EL (cell line): Measurements from ENCODE around the gene NLRP7.
"Not testable (repeated sequence)": the region's sequence is repeated elsewhere in the genome, so short reads cannot be mapped to it uniquely, and the experiment has no call there.

Source experiments
- DNase-seq: peaks from one replicate; pipeline ENCODE4 v3.0.0-alpha.2; 2016

The NLRP7 gene

DNA sequence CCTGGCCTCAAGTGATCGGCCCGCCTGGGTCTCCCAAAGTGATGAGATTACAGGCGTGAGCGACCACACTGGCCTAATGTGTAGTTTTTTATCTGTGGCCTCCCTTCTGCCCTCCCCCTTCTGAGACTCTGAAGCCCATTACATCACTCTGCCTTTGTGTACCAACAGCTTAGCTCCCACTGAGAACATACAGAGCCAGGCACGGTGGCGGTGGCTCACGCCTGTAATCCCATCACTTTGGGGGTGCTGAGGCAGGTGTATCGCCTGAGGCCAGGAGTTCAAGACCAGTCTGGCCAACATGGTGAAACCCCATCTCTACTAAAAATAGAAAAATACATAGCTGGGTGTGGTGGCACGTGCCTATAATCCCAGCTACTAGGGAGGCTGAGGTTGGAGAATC lies 28.8 kb downstream of the NLRP7 start:
- DNase-seq = no peak

DNA sequence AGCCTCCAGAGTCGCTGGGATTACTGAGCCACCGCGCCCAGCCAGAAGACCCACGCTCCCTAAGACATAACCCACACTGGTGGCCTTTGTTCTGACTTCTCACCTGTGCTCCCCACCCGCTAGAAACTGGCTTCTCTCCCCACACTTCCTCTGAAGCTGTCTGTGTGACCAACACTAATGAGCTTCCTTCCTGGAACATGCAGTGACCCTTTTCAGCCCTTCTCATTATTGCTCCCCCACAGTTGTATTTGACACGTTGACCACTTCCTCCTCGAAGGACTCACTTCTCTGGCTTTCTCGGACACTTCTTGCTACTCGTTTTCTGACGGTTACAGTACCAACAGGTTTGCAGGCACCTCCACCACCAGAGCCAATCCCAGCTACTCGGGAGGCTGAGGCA lies 30.5 kb downstream of the NLRP7 start:
- no peak for DNase-seq

DNA sequence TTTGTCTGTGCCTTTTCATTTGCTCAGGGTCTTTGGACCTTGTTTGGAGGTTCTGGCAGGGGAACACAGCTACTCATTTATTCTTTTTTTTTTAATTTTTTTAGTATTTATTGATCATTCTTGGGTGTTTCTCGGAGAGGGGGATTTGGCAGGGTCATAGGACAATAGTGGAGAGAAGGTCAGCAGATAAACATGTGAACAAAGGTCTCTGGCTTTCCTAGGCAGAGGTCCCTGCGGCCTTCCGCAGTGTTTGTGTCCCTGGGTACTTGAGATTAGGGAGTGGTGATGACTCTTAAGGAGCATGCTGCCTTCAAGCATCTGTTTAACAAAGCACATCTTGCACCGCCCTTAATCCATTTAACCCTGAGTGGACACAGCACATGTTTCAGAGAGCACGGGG lies 39.4 kb downstream of the NLRP7 start:
- not testable (repeated sequence) for DNase-seq

DNA sequence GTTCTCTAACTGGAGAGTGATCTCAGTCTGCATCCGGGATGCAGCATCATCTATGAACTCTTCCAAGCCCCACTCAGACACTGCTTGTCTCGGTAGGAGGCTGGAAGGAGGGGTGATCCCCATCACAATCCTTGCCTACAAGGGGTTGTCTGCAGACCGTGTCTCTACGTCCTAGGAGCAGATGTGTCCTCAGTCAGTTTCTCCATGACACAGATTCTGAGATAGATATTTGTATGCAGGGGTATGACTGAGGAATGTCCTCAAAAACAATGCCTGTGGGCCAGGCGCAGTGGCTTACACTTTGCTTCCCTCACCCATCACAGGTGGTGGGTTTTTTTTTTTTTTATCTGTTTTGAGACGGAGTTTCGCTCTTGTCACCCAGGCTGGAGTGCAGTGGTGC lies 40.5 kb downstream of the NLRP7 start:
- DNase-seq = no peak

DNA sequence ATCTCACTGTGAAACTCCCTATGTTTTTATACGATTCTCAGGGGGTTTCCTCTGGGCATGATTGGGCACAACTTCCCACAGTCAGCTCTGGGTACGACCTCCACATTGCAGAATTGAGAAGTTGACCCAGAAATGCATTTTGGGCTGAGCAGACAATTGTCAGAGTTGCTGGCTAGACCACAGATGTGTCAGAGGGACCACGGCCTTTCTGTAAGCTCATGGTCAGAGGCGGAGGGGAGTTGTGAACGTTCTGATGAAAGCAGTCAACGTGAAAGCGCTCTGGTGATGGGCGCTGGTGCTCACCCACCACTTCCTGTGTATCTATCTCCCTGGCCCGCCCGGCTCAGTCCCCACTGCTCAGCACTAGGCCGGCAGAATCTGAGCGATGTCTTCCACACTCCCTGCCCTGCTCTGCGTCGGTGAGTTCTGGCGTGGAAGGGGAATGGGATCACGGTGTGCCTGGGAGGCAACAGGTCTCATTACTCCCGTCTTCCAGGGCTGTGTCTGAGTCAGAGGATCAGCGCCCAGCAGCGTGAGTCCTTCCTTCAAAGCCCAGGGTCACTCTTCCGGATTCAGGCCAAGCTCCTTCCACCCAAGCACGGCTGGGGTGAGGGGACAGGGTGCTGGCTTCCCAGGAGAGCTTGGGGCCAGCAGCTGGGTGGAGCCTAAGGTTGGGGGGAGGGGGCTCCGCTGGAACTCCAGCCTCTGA lies 41.4 kb downstream of the NLRP7 start, which contains the start of gene NCR1:
Gene NCR1, plus strand, starts transcription at position 346 of the 709 bp plus-strand sequence. Its CDS starts 40 bp downstream, at position 386.
- DNase-seq = no peak

DNA sequence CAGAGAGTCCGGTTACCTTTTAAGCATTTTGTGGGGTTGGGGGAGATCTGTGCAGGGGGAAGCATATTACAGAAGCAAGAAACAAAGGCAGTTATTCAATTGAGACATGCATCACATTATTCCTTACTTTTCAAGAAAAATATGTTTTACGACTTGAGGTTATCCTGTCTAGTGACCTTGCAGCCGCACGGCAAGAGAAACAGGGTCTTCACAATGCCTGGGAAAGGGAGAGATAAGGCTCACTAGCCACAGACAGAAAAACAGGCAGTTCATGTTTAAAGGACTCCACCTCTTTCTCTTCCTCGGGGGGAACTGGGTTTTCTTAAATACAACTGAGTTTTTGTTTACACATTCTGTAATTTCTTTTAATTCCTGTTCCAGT lies 41.9 kb downstream of the NLRP7 start:
- no peak for DNase-seq

DNA sequence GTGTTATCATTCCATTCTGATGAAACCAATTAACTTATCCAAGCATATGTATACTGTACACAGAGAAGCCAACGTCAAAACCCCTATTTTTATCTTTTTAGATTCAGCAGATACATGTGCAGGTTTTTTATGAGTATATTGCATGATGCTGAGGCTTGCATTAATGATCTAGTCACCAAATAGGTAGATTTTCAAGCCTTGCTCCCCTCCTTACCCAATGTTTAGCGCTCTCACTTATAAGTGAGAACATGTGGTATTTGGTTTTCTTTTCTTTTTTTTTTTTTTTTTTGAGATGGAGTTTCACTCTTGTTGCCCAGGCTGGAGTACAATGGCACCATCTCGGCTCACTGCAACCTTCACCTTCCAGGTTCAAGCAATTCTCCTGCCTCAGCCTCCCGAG lies 43.1 kb downstream of the NLRP7 start:
- DNase-seq = not testable (repeated sequence)

DNA sequence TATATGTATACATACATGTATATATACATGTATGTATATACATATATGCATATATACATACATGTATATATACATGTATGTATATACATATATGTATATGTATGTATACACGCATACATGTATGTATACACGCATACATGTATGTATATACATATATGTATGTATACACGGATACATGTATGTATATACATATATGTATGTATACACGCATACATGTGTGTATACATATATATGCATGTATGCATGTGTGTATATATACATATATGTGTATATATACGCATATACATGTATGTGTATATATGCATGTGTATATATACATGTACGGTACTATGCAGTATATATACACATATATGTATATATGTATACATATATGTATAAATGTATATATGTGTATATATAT lies 44.0 kb downstream of the NLRP7 start:
- no peak for DNase-seq

DNA sequence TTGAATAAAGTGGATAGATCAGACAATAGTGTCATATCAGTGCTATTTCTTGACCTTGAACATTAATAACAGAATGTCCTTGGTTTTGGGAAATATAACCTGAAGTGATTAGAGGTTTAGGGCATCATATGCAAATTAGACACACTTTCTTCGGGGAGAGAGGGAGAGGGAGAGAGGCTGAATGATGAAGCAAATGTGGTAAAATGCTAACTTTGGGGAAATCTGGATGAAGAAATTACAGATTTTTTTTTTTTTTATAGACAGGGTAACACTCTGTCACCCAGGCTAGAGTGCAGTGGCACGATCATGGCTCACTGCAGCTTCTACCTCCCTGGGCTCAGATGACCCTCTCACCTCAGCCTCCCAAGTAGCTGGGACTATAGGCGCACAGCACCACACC lies 45.3 kb downstream of the NLRP7 start:
- no peak for DNase-seq

DNA sequence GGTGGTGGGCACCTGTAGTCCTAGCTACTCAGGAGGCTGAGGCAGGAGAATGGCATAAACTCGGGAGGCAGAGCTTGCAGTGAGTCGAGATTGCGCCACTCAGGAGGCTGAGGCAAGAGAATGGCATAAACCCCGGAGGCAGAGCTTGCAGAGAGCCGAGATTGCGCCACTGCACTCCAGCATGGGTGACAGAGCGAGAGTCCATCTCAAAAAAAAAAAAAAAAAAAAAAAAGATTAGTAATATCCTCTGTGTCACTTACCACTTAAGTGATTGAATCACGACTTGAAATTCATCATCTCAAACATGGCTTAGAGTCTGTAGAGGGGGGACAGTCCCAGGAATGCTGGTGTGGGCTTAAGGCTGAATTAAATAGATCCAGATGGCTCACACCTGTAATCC lies 46.2 kb downstream of the NLRP7 start:
- DNase-seq = not testable (repeated sequence)

DNA sequence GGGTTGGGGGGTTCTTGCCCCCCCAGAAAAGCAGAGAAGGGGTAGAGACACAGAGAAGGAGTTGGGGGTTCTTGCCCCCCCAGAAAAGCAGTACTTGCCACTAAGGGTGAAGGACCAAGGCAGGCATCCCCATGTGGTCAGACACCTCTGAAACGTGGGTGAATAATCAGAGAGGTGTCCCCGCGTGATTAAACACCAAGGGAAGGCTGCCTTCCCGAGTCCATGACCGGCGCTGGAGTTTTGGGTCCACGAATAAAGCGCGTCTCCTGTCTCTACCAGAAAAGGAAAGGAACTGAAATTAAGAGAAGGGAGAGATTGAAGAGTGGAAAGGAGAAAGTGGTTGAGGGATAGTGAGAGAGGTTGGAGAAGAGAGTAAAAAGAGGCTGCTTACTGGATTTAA lies 47.7 kb downstream of the NLRP7 start:
- DNase-seq = not testable (repeated sequence)

DNA sequence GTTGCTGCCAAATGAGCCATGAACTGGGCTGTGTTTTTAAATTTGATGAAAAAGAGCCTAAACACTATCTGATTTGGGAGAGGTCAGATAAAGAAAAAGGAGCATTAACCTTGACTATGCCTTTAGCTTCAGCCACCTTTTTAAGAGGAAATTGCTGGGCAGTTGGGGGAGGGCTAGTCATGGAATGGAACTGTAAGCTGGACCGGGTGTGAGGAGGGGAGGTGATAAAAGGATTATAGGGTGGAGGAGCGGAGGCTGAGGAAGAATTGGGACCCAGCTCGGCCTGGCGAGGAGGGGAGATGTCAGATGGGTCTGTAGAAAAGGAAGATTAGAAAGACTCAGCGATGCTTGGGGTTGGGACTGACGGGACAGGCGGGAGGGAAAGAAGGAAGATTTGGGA lies 48.6 kb downstream of the NLRP7 start:
- DNase-seq = not testable (repeated sequence)

DNA sequence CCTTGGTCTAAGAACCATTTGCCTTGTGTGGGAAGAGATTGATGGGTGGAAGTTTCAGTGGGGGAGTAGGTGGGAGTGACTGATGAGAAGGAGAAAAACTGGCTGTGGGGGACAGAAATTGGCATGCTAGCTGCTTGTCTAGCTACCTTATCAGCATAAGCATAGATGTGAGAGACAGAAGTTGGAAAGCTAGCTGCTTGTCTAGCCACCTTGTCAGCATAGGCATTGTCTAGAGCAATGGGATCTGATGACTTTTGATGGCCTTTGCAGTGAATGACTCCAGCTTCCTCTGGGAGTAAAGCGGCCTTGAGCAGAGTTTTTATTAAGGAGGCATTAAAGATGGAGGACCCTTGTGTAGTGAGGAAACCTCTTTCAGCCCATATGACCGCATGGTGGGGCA lies 51.3 kb downstream of the NLRP7 start:
- no peak for DNase-seq

DNA sequence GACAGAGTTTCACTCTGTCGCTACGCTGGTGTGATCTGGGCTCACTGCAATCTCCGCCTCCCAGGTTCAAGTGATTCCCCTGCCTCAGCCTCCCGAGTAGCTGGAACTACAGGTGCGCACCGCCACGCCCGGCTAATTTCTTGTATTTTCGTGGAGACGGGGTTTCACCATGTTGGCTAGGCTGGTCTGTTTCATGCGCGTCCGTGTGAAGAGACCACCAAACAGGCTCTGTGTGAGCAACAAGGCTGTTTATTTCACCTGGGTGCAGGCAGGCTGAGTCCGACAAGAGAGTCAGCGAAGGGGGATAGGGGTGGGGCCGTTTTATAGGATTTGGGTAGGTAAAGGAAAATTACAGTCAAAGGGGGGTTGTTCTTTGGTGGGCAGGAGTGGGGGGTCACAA lies 53.2 kb downstream of the NLRP7 start:
- DNase-seq = not testable (repeated sequence)

DNA sequence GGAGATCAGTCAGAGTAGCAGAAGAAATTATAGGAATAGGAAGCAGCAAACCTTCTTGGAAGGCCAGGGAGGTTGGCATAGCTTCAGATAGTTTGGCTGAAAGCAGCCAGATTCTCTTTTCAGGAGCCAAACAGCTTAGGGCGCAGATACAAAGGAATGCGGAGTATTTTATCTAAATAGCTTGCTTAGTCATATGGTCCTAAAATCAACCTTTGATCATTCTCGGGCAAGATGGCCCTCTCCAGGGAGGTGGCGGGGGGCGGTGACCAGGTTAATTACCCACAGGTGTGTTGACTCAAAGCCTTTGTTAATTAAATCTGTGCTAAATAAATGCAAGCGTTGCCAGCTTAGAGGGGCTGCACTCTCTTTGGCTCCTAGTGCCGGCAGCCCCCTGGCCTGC lies 53.9 kb downstream of the NLRP7 start:
- DNase-seq = no peak

DNA sequence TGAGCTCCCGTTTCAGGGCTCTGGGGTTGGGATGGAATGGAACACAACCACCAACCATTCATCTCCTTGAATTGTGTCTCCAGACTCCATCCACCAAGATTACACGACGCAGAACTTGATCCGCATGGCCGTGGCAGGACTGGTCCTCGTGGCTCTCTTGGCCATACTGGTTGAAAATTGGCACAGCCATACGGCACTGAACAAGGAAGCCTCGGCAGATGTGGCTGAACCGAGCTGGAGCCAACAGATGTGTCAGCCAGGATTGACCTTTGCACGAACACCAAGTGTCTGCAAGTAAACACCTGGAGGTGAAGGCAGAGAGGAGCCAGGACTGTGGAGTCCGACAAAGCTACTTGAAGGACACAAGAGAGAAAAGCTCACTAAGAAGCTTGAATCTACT lies 57.8 kb downstream of the NLRP7 start:
- DNase-seq = no peak

DNA sequence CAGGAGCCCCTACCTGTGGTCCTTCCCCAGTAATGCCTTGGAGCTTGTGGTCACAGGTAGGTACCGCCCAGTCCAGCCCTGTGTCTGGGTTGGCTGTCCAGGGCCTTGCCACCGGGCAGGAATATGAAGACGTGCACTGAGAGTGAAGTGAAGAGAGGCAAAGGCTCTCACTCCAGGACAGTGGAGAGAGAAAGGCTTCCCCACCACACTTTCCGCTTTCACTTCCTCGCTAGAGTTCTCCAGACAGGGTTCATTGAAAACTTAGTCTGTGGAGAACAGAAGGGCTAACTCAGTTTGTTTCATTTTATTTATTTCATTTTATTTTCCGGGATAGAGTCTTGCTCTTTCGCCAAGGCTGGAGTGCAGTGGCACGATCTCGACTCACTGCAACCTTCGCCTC lies 59.1 kb downstream of the NLRP7 start:
- no peak for DNase-seq

DNA sequence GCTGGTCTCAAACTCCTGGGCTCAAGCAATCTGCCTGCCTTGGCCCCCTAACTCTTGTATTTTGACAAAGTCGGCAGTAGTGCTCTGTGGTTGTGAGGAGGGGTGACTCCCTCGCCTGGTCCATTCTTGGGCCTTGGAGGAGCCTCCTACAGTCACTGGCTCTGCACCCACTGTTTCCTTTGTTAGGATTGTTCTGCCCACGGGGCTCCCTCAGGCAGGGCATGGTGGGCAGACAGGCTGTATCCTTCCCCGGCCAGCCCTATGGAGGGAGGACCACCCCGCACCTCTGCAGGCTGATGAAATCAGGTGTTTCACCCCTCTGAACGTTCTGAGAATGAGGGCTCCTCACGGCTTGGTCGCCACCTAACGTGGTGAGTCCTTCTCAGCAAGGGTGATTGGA lies 64.1 kb downstream of the NLRP7 start:
- no peak for DNase-seq

DNA sequence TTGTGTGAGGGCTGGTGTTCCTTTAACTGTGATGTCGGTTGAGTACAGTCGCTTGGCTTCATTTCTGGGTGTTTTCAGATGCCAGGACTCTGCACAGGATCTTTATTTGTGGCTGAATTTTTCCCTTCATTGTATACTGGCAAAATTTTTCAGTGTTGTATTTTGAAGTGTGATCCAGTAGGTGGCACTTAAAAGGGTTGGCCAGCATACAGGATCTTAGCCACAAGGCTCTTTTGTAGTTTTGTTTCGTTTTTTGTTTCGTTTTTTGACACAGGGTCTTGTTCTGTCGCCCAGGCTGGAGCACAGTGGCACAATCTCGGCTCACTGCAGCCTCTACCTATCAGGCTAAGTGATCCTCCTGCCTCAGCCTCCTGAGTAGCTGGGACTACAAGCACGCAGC lies 64.6 kb downstream of the NLRP7 start:
- DNase-seq = no peak

DNA sequence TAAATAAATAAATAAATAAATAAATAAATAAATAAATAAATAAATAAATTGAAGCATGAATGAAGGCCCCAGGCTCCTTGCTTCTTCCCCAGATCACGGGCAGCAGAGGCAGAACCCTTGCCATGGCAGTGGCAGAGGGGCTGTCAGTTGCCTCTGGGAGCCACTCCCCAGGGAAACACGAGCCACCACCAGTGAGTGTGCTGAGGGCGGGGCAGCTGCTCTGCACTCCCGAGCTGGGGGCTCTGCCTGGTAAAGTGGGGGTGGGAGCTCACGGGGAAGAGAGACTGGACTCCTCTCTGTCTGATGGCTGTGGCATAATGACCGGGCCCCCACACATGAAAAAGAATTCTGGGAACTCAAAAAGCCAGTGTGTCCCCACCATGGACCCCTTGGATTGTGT lies 65.4 kb downstream of the NLRP7 start:
- DNase-seq = no peak

DNA sequence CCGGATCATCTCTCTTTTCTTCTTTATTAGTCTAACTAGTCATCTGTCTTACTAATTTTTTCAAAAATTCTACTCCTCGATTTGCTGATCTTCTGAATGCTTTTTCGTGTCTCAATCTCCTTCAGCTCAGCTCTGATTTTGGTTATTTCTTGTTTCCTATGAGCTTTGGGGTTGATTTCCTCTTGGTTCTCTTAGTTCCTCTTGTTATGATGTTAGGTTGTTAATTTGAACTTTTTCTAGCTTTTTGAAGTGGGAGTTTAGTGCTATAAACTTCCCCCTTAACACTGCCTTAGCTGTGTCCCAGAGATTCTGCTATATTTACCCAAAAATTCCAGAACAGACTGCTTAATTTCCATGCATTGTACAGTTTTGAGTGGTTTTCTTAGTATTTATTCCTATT lies 69.9 kb downstream of the NLRP7 start:
- DNase-seq = no peak

DNA sequence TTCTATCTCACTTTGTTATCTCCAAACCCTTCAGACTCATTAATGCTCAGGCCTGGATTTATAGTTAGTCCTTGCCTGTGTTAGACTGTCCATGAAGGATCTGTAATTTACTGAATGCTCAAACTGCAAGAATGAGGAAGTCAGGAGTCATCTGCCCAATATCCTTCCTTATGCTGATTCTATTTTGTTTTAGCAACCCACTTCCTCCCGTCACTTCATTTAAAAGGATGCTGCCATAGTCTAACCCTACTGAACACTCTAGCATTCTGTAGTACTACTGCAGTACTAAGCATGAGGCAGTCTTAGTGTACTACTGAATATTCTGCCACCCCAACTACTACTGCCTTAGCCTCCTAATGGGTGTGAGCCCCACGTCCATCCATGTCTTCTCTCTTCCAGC lies 71.8 kb downstream of the NLRP7 start:
- DNase-seq = no peak

DNA sequence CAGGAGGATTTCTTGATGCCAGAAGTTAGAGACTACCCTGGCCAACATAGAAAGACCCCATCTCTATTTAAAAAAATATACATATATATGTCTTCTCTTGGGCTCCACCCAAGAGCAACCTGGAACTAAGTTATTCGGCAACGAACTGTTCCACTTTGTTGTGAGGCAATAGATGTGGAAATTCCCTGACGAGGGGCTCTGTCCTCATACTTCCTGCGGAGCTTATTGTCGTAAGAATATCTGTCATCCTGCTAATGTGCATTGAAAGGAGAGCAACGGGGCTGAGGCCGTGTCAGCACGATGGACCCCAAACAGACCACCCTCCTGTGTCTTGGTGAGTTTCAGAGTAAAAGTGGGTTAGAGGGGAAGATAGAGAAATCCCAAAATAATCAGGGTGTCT lies 73.3 kb downstream of the NLRP7 start, which contains the start of gene FCAR:
Gene FCAR, plus strand, starts transcription at position 246 of the 400 bp plus-strand sequence. Its CDS starts 55 bp downstream, at position 301.
- no peak for DNase-seq
